Measurements from ENCODE around the gene USP2.

DNA sequence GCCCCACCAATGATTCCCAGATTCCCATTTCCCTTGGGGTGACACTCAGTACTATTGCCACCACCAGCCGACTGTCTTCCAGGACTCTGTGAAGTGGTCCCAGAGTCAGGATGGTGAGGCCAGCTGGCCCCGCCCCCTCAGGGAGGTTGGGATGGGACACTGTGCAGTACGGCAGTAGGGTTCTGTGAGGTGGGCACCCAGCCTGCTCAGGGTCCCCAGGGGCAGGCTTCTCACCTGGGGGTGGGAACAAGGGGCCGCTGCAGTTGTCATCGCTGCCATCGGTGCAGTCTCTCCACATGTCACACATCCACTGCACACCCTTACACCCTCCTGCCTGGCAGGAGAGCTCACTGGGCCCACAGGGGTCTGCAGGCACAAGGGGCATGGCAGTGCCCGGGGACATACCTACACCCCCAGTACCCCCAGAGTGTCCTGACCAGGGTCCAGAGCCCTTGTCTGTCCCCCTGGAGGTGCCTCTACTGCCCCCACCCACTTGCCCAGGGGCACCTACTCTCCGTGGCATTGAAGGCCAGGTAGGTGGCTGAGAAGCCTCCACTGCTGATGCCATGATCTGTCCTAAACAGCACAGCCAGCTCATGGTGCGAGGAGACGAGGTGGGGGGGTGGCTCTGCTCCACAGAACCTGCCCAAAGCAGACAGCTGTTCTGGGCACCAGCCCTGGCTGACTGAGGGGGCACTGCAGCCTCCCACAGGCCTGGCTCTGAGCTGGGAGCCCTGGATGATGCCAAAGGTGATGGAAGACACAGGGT is 38.9 kb downstream of the USP2 start:
- TF ChIP-seq, protein P1, sequence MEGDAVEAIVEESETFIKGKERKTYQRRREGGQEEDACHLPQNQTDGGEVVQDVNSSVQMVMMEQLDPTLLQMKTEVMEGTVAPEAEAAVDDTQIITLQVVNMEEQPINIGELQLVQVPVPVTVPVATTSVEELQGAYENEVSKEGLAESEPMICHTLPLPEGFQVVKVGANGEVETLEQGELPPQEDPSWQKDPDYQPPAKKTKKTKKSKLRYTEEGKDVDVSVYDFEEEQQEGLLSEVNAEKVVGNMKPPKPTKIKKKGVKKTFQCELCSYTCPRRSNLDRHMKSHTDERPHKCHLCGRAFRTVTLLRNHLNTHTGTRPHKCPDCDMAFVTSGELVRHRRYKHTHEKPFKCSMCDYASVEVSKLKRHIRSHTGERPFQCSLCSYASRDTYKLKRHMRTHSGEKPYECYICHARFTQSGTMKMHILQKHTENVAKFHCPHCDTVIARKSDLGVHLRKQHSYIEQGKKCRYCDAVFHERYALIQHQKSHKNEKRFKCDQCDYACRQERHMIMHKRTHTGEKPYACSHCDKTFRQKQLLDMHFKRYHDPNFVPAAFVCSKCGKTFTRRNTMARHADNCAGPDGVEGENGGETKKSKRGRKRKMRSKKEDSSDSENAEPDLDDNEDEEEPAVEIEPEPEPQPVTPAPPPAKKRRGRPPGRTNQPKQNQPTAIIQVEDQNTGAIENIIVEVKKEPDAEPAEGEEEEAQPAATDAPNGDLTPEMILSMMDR (IDR thresholded peaks at IDR 0.05): no peak
- TF ChIP-seq POLR2AphosphoS5 (IDR thresholded peaks at IDR 0.05): no peak
